BE2C (cell line): ENCODE data around the gene EDARADD.

ENCODE experiments used
- DNase-seq: peaks from one replicate; pipeline ENCODE4 v3.0.0-alpha.2; 2020
- H3K27me3 ChIP-seq: fragments of 250-450 bp; sonication (Bioruptor Pico); 2 replicates; pipeline ENCODE4 v1.5.1; 2020; ENCODE audit warnings: mild to moderate bottlenecking
- H3K36me3 ChIP-seq: fragments of 250-450 bp; sonication (Bioruptor Pico); 2 replicates; pipeline ENCODE4 v1.5.1; 2020; ENCODE audit warnings: mild to moderate bottlenecking
- H3K4me1 ChIP-seq: fragments of 250-450 bp; sonication (Bioruptor Pico); 2 replicates; pipeline ENCODE4 v1.5.1; 2020
- H3K4me3 ChIP-seq: 2 replicates; pipeline ENCODE4 v1.5.1; 2011; ENCODE audit warnings: low read depth, low read length
- H3K9me3 ChIP-seq: fragments of 250-450 bp; sonication (Bioruptor Pico); 2 replicates; pipeline ENCODE4 v1.5.1; 2020
- CTCF ChIP-seq: IDR thresholded peaks from 2 replicates; pipeline ENCODE4 v1.5.1; 2012; ENCODE audit warnings: mild to moderate bottlenecking, low read depth, low read length

Gene EDARADD

GRCh38 chr1:236433819-236434315 is 39.8 kb downstream of the EDARADD start:
- Histone ChIP-seq H3K27me3 (no peaks in the 10 kb centered on the region; the same call in 1 of the 2 replicates), H3K9me3 (no peaks in the 10 kb centered on the region)

GRCh38 chr1:236438614-236439013 is 44.5 kb downstream of the EDARADD start:
- Histone ChIP-seq H3K4me3 (no peak overlapping the region), H3K9me3 (no peaks in the 10 kb centered on the region), H3K27me3 (peaks cover 2% of the 10 kb centered on the region; the same call in 1 of the 2 replicates), H3K36me3 (no peaks in the 10 kb centered on the region), H3K4me1 (no peaks in the 10 kb centered on the region)
- no peak for TF ChIP-seq CTCF
- DNase-seq = no peak

More at GRCh38 chr1:236433819-236434315, 39.8 kb downstream of the EDARADD start:
- H3K4me1 ChIP-seq = no peaks in the 10 kb centered on the region
- H3K36me3 ChIP-seq = no peaks in the 10 kb centered on the region
- no peak for TF ChIP-seq CTCF
- DNase-seq = no peak
- H3K4me3 ChIP-seq = no peak overlapping the region

- TF ChIP-seq CTCF = no peak
- no peak for DNase-seq
- Histone ChIP-seq H3K4me3 (no peak overlapping the region), H3K27me3 (peaks cover 2% of the 10 kb centered on the region; the same call in 1 of the 2 replicates), H3K36me3 (no peaks in the 10 kb centered on the region), H3K9me3 (no peaks in the 10 kb centered on the region), H3K4me1 (no peaks in the 10 kb centered on the region)
Measured at GRCh38 chr1:236440373-236440772, 46.3 kb downstream of the EDARADD start.

GRCh38 chr1:236450779-236451178 is 56.7 kb downstream of the EDARADD start:
- no peaks in the 10 kb centered on the region for H3K36me3 ChIP-seq
- no peak for TF ChIP-seq CTCF
- H3K4me3 ChIP-seq = no peak overlapping the region
- H3K9me3 ChIP-seq = no peaks in the 10 kb centered on the region
- no peaks in the 10 kb centered on the region for H3K4me1 ChIP-seq
- no peak for DNase-seq
- H3K27me3 ChIP-seq = no peaks in the 10 kb centered on the region

- Histone ChIP-seq H3K4me3 (no peak overlapping the region), H3K27me3 (no peaks in the 10 kb centered on the region), H3K36me3 (no peaks in the 10 kb centered on the region), H3K4me1 (no peaks in the 10 kb centered on the region), H3K9me3 (no peaks in the 10 kb centered on the region)
- peak; percentile 18 for DNase-seq
- peak; percentile 53 for TF ChIP-seq CTCF
Measured at GRCh38 chr1:236451796-236452373, 57.8 kb downstream of the EDARADD start.

GRCh38 chr1:236455243-236455642 is 61.2 kb downstream of the EDARADD start:
- Histone ChIP-seq H3K36me3 (no peaks in the 10 kb centered on the region), H3K4me1 (no peaks in the 10 kb centered on the region), H3K4me3 (no peak overlapping the region), H3K27me3 (no peaks in the 10 kb centered on the region), H3K9me3 (no peaks in the 10 kb centered on the region)
- no peak for DNase-seq
- TF ChIP-seq CTCF = no peak
